K562 (cell line): ENCODE data around the gene PKHD1. TPM values are rescaled to one million over a fixed set of nuclear protein-coding genes. Genes with fewer than 3 reads are reported as not detected.

Experiments used
- ATAC-seq: fragments of 200-7000 bp; cut with Tn5 transposase; 3 replicates; pipeline ENCODE4 v1.9.1; 2020; ENCODE audit warnings: moderate library complexity
- BruUV-seq: library from RNA; stranded (reverse); fragments of 400-500 nt; replicated peaks from 2 replicates; lab custom pipeline; 2021; lab: Mats Ljungman, UMichigan
- CTCF ChIA-PET: fragments of 300-600 bp; formaldehyde crosslinking; extraction: SDS; loops from one replicate; lab custom pipeline; 2021; ENCODE audit warnings: low intra/inter-chr PET ratio; lab: Yijun Ruan, JAX
- POLR2A ChIA-PET: fragments of 300-600, 350-650 bp; sonication (Branson Sonifier 250); formaldehyde crosslinking; extraction: SDS; loops from one replicate; lab custom pipeline; 2021; ENCODE audit warnings: antibody characterized with exemption, inconsistent platforms; lab: Yijun Ruan, JAX
- DNase-seq, 4 experiments: peaks; one replicate each; pipeline versions ENCODE4 v3.0.0 to v3.0.0-alpha.2; 2011 to 2018; ENCODE audit warnings: low spot score in 3 of 4, mixed read lengths in 3 of 4; ENCODE audit errors: extremely low read depth in 1 of 4
- FAIRE-seq: peaks from 2 replicates; lab custom pipeline; 2011; peaks lifted over from hg19 to GRCh38; lab: Jason Lieb, UNC
- H2AFZ ChIP-seq: 2 replicates; pipeline ENCODE4 v1.6.0; 2011; ENCODE audit warnings: low read depth, low read length, control low read depth, inconsistent platforms
- H3K27ac ChIP-seq: fragments of 200-600 bp; 3 replicates; pipeline ENCODE4 v1.8.0; 2011; ENCODE audit warnings: low read depth, mild to moderate bottlenecking, control low read depth, inconsistent platforms, low read length, moderate library complexity, mixed read lengths; ENCODE audit errors: extremely low read depth
- H3K27me3 ChIP-seq, 2 experiments: fragments of 300-600 bp in 1 of 2; 2 replicates in 1 of 2; 3 replicates in 1 of 2; pipeline versions ENCODE4 v1.6.0 to v1.8.0; 2011; ENCODE audit warnings: inconsistent platforms in 2 of 2, low read length in 2 of 2, mild to moderate bottlenecking in 1 of 2, mixed read lengths in 1 of 2, moderate library complexity in 1 of 2; ENCODE audit not compliant: control insufficient read depth in 2 of 2, insufficient read depth in 2 of 2
- H3K36me3 ChIP-seq: fragments of 300-600 bp; 3 replicates; pipeline ENCODE4 v1.8.0; 2011; ENCODE audit warnings: mild to moderate bottlenecking, low read length, inconsistent platforms; ENCODE audit not compliant: control insufficient read depth, insufficient read depth
- H3K4me1 ChIP-seq, 2 experiments: fragments of 200-600 bp in 1 of 2; replicated peaks in 1 of 2; 2 replicates in 1 of 2; 3 replicates in 1 of 2; pipeline versions ENCODE4 v1.5.1 to v1.8.0; 2011; ENCODE audit warnings: inconsistent platforms in 2 of 2, low read length in 2 of 2, mild to moderate bottlenecking in 1 of 2, mixed read lengths in 1 of 2, moderate library complexity in 1 of 2; ENCODE audit not compliant: control insufficient read depth in 2 of 2, insufficient read depth in 2 of 2
- H3K4me2 ChIP-seq: 2 replicates; pipeline ENCODE4 v1.6.1; 2011; ENCODE audit warnings: low read length, control low read depth, inconsistent platforms, mixed read lengths; ENCODE audit not compliant: insufficient read depth
- H3K4me3 ChIP-seq: fragments of 200-600 bp; sonication (generic), shearing (Covaris generic); 2 replicates; pipeline ENCODE4 v1.5.1; 2016; ENCODE audit warnings: control low read depth, inconsistent platforms
- H3K79me2 ChIP-seq: fragments of 200-600 bp; 3 replicates; pipeline ENCODE4 v1.8.0; 2011; ENCODE audit warnings: low read length, inconsistent platforms; ENCODE audit not compliant: control insufficient read depth, insufficient read depth
- H3K9ac ChIP-seq, 2 experiments: 2 replicates each; pipeline versions ENCODE4 v1.6.0 to v1.6.1; 2011; ENCODE audit warnings: low read depth in 2 of 2, low read length in 2 of 2, control low read depth in 1 of 2, inconsistent platforms in 1 of 2, mild to moderate bottlenecking in 1 of 2, mixed read lengths in 1 of 2; ENCODE audit not compliant: insufficient read depth in 1 of 2
- H3K9me1 ChIP-seq: one replicate; pipeline ENCODE4 v1.6.0; 2011; ENCODE audit warnings: inconsistent platforms, mild to moderate bottlenecking, low read length, moderate library complexity; ENCODE audit not compliant: control insufficient read depth, insufficient read depth
- H3K9me3 ChIP-seq: replicated peaks from 2 replicates; pipeline ENCODE4 v1.5.1; 2011; ENCODE audit warnings: low read depth, low read length, inconsistent platforms; ENCODE audit not compliant: control insufficient read depth, insufficient read depth
- H4K20me1 ChIP-seq: replicated peaks from 2 replicates; pipeline ENCODE4 v1.6.1; 2011; ENCODE audit warnings: low read length, inconsistent platforms, mixed read lengths; ENCODE audit not compliant: control insufficient read depth, insufficient read depth
- CBX8 ChIP-seq: fragments of 200-600 bp; sonication (generic); IDR thresholded peaks from 2 replicates; pipeline ENCODE4 v1.6.1; 2012; ENCODE audit warnings: borderline replicate concordance, mixed run types, low read depth, mild to moderate bottlenecking, moderate library complexity, mixed read lengths, low read length, control low read depth, inconsistent platforms; ENCODE audit not compliant: poor library complexity, severe bottlenecking; ENCODE audit errors: extremely low read depth
- E2F6 ChIP-seq, 2 experiments: IDR thresholded peaks; 2 replicates each; pipeline ENCODE4 v1.6.1; 2011; ENCODE audit warnings: borderline replicate concordance in 1 of 2, control low read depth in 1 of 2, low read depth in 1 of 2, low read length in 1 of 2, mild to moderate bottlenecking in 1 of 2, mixed read lengths in 1 of 2, moderate library complexity in 1 of 2; ENCODE audit not compliant: insufficient read depth in 1 of 2, insufficient read length in 1 of 2, poor library complexity in 1 of 2, severe bottlenecking in 1 of 2; ENCODE audit errors: extremely low read depth in 1 of 2
- FOSL1 ChIP-seq: fragments of 200-800 bp; sonication (Bioruptor generic); conservative IDR thresholded peaks from 2 replicates; pipeline ENCODE4 v1.6.1; 2016; ENCODE audit warnings: missing genetic modification characterization, missing compliant biosample characterization
- ZBTB17 ChIP-seq: fragments of 450-650 bp; formaldehyde crosslinking; IDR thresholded peaks from 2 replicates; pipeline ENCODE4 v1.4.0; 2020; ENCODE audit warnings: mild to moderate bottlenecking
- ZNF212 ChIP-seq: fragments of 450-650 bp; formaldehyde crosslinking; IDR thresholded peaks from 2 replicates; pipeline ENCODE4 v1.4.0; 2020; ENCODE audit warnings: mild to moderate bottlenecking
- WGBS: fragments of 100-300 bp; shearing (Covaris generic); methylation state at CpG from one replicate; pipeline ENCODE4 v1.1.6; 2016; ENCODE audit warnings: low coverage, mixed read lengths; ENCODE audit not compliant: insufficient coverage; ENCODE audit errors: missing lambda C conversion rate; 5-methylcytosine and 5-hydroxymethylcytosine counted together
- in situ Hi-C: fragments of 300-500 bp; cut with MboI; formaldehyde crosslinking; loops from 4 replicates; pipeline ENCODE4 v1.15.0; 2018; ENCODE audit warnings: inconsistent platforms, mixed read lengths
- intact Hi-C: fragments of 100-400 bp; cut with micrococcal nuclease; formaldehyde crosslinking; loops from 2 replicates; pipeline ENCODE4 v1.14.2; 2022
- polyA plus RNA-seq, 8 experiments: library from polyadenylated mRNA; depleted of rRNA in 4 of 8; stranded (reverse) in 5 of 8; unstranded in 3 of 8; fragments of >200 nt; fragmentation: Nextera tagmentation in 2 of 8; fragmentation: Illumina TruSeq in 1 of 8; extraction: Ambion mirVana in 2 of 8; extraction: Trizol in 1 of 8; gene quantifications; 2 replicates each; pipeline versions ENCODE4 v1.2.1 to v1.2.3, GENCODE V29; 2011 to 2014; ENCODE audit warnings: inconsistent platforms in 1 of 8, missing spikeins in 1 of 8
- total RNA-seq, 7 experiments: library from RNA; depleted of rRNA in 6 of 7; stranded (reverse); fragments of >200 nt in 6 of 7; fragmentation: Illumina TruSeq in 2 of 7; extraction: Trizol in 2 of 7; gene quantifications; 2 replicates each; pipeline versions ENCODE4 v1.2.1 to v1.2.3, GENCODE V29; 2011 to 2021; ENCODE audit warnings: low replicate concordance in 1 of 7

PKHD1 gene
- total and polyA plus RNA-seq, 9 of the 15 experiments (the other 6 are each of a cell fraction or from before 2014, with no cell fraction given), result 0.01 to 0.04 (median 0.01) TPM; not detected in 6

- Histone ChIP-seq H3K4me3 (no peak overlapping the region), H3K27me3 (no peaks in the 10 kb centered on the region; a peak in 1 of 5 replicates), H3K79me2 (no peaks in the 10 kb centered on the region), H3K9me1 (no peaks in the 10 kb centered on the region), H3K9me3 (no peaks in the 10 kb centered on the region), H2AFZ (no peak overlapping the region), H3K27ac (no peak overlapping the region), H3K4me1 (no peaks in the 10 kb centered on the region), H3K9ac (no peak overlapping the region), H3K36me3 (no peaks in the 10 kb centered on the region), H4K20me1 (no peaks in the 10 kb centered on the region), H3K4me2 (no peak overlapping the region)
- ATAC-seq (no peak), DNase-seq (no peak), FAIRE-seq (no peak)
- in situ Hi-C loops (no loop called here), intact Hi-C loops (no loop called here)
- ChIA-PET POLR2A (no interaction called here), CTCF (no interaction called here)
- BruUV-seq, result no TSS peak
- TF ChIP-seq ZBTB17 (CRISPR knock-in tag) (no peak), ZNF212 (CRISPR knock-in tag) (no peak), FOSL1 (tag) (no peak), CBX8 (no peak), E2F6 (IDR thresholded peaks at IDR 0.05; ENCODE audit: borderline replicate concordance in 1 of 2, extremely low read depth in 1 of 2, insufficient read depth in 1 of 2, insufficient read length in 1 of 2, low read depth in 1 of 2, low read length in 1 of 2, poor library complexity in 1 of 2, severe bottlenecking in 1 of 2) (no peak)
- 0% methylated on average over 4 of the region's 4 CpGs for WGBS
Observed at GRCh38 chr6:51891784-51892183, 195.6 kb downstream of the PKHD1 start.
